GM21619 (cell line): ENCODE results near the gene KIF16B.

Source experiments
- ATAC-seq: cut with Tn5 transposase; IDR thresholded peaks from one replicate; pipeline ENCODE4 v1.9.1; 2021; ENCODE audit not compliant: unreplicated experiment

KIF16B gene

GRCh38 chr20:16405254-16405653 lies 168.0 kb downstream of the KIF16B start:
- no peak for ATAC-seq

GRCh38 chr20:16404640-16405039 lies 168.6 kb downstream of the KIF16B start:
- no peak for ATAC-seq

- ATAC-seq: no peak
These were observed 169.1 kb downstream of the KIF16B start for GRCh38 chr20:16404171-16404570.

- no peak for ATAC-seq
These were observed 173.0 kb downstream of the KIF16B start for GRCh38 chr20:16400234-16400633.

- no peak for ATAC-seq
These were observed 173.4 kb downstream of the KIF16B start for GRCh38 chr20:16399801-16400200.

GRCh38 chr20:16397086-16397485 lies 176.2 kb downstream of the KIF16B start:
- no peak for ATAC-seq

- no peak for ATAC-seq
These were observed 177.9 kb downstream of the KIF16B start for GRCh38 chr20:16395366-16395765.

- no peak for ATAC-seq
These were observed 178.5 kb downstream of the KIF16B start for GRCh38 chr20:16394784-16395183.

GRCh38 chr20:16393836-16394235 lies 179.4 kb downstream of the KIF16B start:
- ATAC-seq: no peak

- no peak for ATAC-seq
These were observed 180.0 kb downstream of the KIF16B start for GRCh38 chr20:16393297-16393696.

GRCh38 chr20:16392346-16392745 lies 180.9 kb downstream of the KIF16B start:
- peak; percentile 96 for ATAC-seq

GRCh38 chr20:16390991-16391390 lies 182.3 kb downstream of the KIF16B start:
- ATAC-seq: no peak

GRCh38 chr20:16388731-16389130 lies 184.5 kb downstream of the KIF16B start:
- no peak for ATAC-seq

- no peak for ATAC-seq
These were observed 185.6 kb downstream of the KIF16B start for GRCh38 chr20:16387666-16388065.

- no peak for ATAC-seq
These were observed 187.4 kb downstream of the KIF16B start for GRCh38 chr20:16385891-16386290.

GRCh38 chr20:16385462-16385861 lies 187.8 kb downstream of the KIF16B start:
- ATAC-seq: no peak

GRCh38 chr20:16381444-16381843 lies 191.8 kb downstream of the KIF16B start:
- no peak for ATAC-seq

- no peak for ATAC-seq
These were observed 194.4 kb downstream of the KIF16B start for GRCh38 chr20:16378712-16379370.

GRCh38 chr20:16378122-16378521 lies 195.1 kb downstream of the KIF16B start:
- ATAC-seq: no peak

GRCh38 chr20:16369441-16369840 lies 203.8 kb downstream of the KIF16B start:
- no peak for ATAC-seq

GRCh38 chr20:16368645-16369292 lies 204.5 kb downstream of the KIF16B start:
- no peak for ATAC-seq

GRCh38 chr20:16367948-16368560 lies 205.2 kb downstream of the KIF16B start:
- no peak for ATAC-seq
